ENCODE results near the gene SOWAHA. TPM values are rescaled to one million over a fixed set of nuclear protein-coding genes. Genes with fewer than 3 reads are reported as not detected.

Gene SOWAHA
- total RNA-seq (under 1 TPM in 3 of 9 donors, not detected in 6; 0.24 to 0.50 (median 0.38) TPM), polyA plus RNA-seq (under 1 TPM; 0.03 to 0.08 TPM)
- long read RNA-seq, donor 1 = 0 reads
- long read RNA-seq, donor 2 = 0 reads
- long read RNA-seq, donor 3 = 0 reads

DNA sequence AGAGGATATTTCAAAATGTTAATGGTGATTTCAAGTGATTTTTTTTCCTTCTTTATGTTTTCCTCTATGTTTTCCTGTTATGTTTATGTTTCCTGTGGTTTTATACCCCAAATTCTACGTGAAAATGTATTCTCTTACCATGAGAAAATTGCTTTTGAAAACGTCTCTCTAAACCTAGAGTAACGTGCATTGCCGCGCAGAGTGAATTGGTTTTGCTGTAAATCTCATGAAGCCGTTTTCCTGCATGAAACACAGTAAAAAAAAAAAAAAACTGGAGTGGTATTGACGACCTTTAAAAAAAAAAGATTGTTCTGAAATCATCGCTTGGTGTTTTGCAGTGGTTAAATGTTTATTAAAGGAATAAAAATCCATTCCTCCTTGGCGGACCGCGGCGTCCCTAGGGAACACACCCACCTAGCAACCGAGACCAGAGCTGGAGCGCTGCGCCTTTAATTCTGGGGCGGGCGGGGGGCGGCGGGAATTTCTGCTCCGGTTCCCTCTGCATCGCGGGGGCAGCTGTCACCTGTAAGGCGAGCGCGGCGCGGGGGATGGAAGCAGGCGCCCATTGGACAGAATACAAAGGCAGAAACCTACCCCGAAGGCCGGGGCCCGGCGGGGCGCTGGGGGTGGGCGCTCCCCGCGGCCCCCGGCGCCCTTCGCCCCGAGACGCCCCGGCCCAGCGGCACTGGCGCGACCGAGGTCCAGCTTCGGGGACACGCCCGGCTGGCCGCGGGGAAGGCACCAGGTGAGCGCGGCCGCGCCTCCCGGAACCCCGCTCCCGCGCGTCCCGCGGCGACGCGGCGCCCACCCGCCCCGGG is at the start of gene SOWAHA:
SOWAHA (plus strand) TSS at position 522 of the 818 bp plus-strand sequence. CDS start 320 bp downstream, outside the sequence.
- Histone ChIP-seq H3K4me1 (peaks cover 0 to 18% (median 3%) of the 10 kb centered on the region in 12 donors), H3K36me3 (no peaks in the 10 kb centered on the region), H3K4me3 (peak within 1 kb of the TSS; percentile 23 to 52 (median 40)), H3K9me3 (no peaks in the 10 kb centered on the region), H3K27ac (no peak within 1 kb of the TSS), H3K27me3 (peaks cover 20 to 58% (median 33%) of the 10 kb centered on the region in 9 donors)
- 3 to 5% (median 4%) methylated on average over 39 to 68 of the region's 68 CpGs for WGBS, 4 donors
- intact Hi-C loops (cut with DNase I) = loop anchor here in 5 of 10 donors (5.0 to 10.0 kb wide), 5 partner anchors 36 to 438 kb away; partner anchors contain the start of gene SEPTIN8 (in 1 of the 5)
- no peak for ATAC-seq
- DNase-seq = peak in 1 of 5 donors; percentile 69
- TF ChIP-seq, protein P1, sequence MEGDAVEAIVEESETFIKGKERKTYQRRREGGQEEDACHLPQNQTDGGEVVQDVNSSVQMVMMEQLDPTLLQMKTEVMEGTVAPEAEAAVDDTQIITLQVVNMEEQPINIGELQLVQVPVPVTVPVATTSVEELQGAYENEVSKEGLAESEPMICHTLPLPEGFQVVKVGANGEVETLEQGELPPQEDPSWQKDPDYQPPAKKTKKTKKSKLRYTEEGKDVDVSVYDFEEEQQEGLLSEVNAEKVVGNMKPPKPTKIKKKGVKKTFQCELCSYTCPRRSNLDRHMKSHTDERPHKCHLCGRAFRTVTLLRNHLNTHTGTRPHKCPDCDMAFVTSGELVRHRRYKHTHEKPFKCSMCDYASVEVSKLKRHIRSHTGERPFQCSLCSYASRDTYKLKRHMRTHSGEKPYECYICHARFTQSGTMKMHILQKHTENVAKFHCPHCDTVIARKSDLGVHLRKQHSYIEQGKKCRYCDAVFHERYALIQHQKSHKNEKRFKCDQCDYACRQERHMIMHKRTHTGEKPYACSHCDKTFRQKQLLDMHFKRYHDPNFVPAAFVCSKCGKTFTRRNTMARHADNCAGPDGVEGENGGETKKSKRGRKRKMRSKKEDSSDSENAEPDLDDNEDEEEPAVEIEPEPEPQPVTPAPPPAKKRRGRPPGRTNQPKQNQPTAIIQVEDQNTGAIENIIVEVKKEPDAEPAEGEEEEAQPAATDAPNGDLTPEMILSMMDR (IDR thresholded peaks at IDR 0.05) = no peak
- no peak for TF ChIP-seq POLR2A (IDR thresholded peaks at IDR 0.05)

DNA sequence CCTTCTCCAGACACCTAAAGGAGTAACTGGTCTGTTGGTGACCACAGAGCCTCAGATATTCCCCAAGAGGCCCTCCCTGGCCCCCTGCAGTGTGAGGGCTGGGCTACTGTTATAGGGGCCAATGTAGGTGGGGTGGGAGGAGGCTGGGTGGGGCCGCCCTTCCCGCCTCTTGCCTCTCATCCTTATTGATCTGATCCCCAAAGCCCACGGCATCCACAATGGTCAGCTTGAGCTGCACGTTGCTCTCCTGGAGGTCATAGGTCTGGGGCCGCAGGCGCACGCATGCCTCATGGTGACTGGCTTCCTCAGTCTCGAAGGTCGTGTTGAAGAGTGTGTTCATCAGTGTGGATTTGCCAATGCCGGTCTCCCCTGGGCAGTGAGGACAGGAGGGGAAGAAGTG is 49.1 kb upstream of the SOWAHA start:
- no peaks in the 10 kb centered on the region for H3K27me3 ChIP-seq
- H3K4me1 ChIP-seq = peaks cover 0 to 39% (median 32%) of the 10 kb centered on the region in 12 donors
- intact Hi-C loops (cut with DNase I) = no loop called here
- H3K27ac ChIP-seq = no peak overlapping the region
- no peak for DNase-seq
- TF ChIP-seq POLR2A (IDR thresholded peaks at IDR 0.05) = no peak
- TF ChIP-seq, protein P1 (IDR thresholded peaks at IDR 0.05) = no peak
- ATAC-seq = no peak
- WGBS, 4 donors = 95 to 100% (median 96%) methylated on average over 7 to 10 of the region's 10 CpGs
- H3K4me3 ChIP-seq = no peak overlapping the region
- no peaks in the 10 kb centered on the region for H3K9me3 ChIP-seq
- H3K36me3 ChIP-seq = peaks cover 2 to 65% (median 62%) of the 10 kb centered on the region in 9 donors

DNA sequence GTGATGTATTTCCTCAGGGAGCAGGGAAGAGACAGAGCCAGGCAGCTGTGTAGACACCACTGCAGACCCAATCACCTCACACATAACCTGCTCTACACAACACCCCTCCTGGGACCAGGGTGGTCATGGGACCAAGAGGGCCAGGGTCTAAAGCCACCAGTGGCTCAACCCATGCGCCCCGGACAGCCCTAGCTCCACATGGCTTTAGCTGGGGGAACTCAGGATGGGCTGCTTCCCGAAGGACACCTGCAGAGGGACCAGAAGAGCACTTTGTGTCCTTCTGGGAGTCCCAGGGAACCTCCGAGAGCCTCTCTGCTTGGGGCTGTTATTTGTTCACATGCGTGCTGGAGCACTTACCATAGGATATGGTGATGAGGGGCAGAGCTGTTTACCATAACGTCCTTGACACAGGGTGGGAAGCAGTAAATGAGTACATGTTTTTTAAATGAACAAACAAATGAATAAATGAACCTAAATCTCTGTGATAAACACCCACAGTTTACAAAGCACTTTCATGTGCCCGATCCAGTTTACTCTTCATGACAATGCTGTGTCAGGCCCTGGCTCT is 48.3 kb upstream of the SOWAHA start:
- H3K27me3 ChIP-seq = no peaks in the 10 kb centered on the region
- DNase-seq = no peak
- WGBS, 4 donors = 88 to 95% (median 93%) methylated on average over 7 of the region's 7 CpGs
- peaks cover 0 to 46% (median 32%) of the 10 kb centered on the region in 12 donors for H3K4me1 ChIP-seq
- ATAC-seq = no peak
- H3K27ac ChIP-seq = no peak overlapping the region
- H3K4me3 ChIP-seq = no peak overlapping the region
- intact Hi-C loops (cut with DNase I) = loop anchor here in 1 of 10 donors (5.0 kb wide), 1 partner anchor 53 kb away; no protein-coding TSS in a partner anchor
- H3K9me3 ChIP-seq = no peaks in the 10 kb centered on the region
- peaks cover 2 to 58% (median 55%) of the 10 kb centered on the region in 9 donors for H3K36me3 ChIP-seq
- TF ChIP-seq POLR2A (IDR thresholded peaks at IDR 0.05) = no peak
- TF ChIP-seq, protein P1 (IDR thresholded peaks at IDR 0.05) = no peak

All from heart left ventricle (tissue), 16 donors.